HL-60 (cell line): Measurements from ENCODE around the gene SLC22A12.

Experiments
- DNase-seq, 2 experiments: peaks; one replicate each; pipeline ENCODE4 v3.0.0-alpha.2; 2010 to 2020; ENCODE audit warnings: low read depth in 1 of 2, low spot score in 1 of 2
- H3K27ac ChIP-seq: fragments of 250-450 bp; sonication (Bioruptor Pico); replicated peaks from 2 replicates; pipeline ENCODE4 v1.5.1; 2020; ENCODE audit warnings: mild to moderate bottlenecking, moderate library complexity
- H3K27me3 ChIP-seq: fragments of 250-450 bp; sonication (Bioruptor Pico); 2 replicates; pipeline ENCODE4 v1.5.1; 2021; ENCODE audit warnings: mild to moderate bottlenecking, moderate library complexity; ENCODE audit not compliant: insufficient read depth, poor library complexity, severe bottlenecking
- H3K4me3 ChIP-seq: replicated peaks from 2 replicates; pipeline ENCODE4 v1.5.1; 2011; ENCODE audit warnings: mild to moderate bottlenecking, control low read depth, low read length; ENCODE audit not compliant: insufficient read depth
- GABPA ChIP-seq: IDR thresholded peaks from 2 replicates; pipeline ENCODE4 v1.6.1; 2012; ENCODE audit warnings: low read depth
- POLR2AphosphoS5 ChIP-seq: IDR thresholded peaks from 2 replicates; pipeline ENCODE4 v1.6.1; 2012; ENCODE audit warnings: low read depth
- SPI1 ChIP-seq: IDR thresholded peaks from 2 replicates; pipeline ENCODE4 v1.6.1; 2012; ENCODE audit warnings: low read depth, mild to moderate bottlenecking, borderline replicate concordance
- TF ChIP-seq, protein P1 (sequence below): IDR thresholded peaks from 2 replicates; pipeline ENCODE4 v1.6.1; 2012; ENCODE audit warnings: low read depth; ENCODE audit not compliant: insufficient replicate concordance
- TF ChIP-seq, protein P2 (sequence below): IDR thresholded peaks from one replicate; pipeline ENCODE4 v1.5.1; 2011; ENCODE audit warnings: low read length, control low read depth, inconsistent platforms; ENCODE audit not compliant: insufficient read depth

Gene SLC22A12

DNA sequence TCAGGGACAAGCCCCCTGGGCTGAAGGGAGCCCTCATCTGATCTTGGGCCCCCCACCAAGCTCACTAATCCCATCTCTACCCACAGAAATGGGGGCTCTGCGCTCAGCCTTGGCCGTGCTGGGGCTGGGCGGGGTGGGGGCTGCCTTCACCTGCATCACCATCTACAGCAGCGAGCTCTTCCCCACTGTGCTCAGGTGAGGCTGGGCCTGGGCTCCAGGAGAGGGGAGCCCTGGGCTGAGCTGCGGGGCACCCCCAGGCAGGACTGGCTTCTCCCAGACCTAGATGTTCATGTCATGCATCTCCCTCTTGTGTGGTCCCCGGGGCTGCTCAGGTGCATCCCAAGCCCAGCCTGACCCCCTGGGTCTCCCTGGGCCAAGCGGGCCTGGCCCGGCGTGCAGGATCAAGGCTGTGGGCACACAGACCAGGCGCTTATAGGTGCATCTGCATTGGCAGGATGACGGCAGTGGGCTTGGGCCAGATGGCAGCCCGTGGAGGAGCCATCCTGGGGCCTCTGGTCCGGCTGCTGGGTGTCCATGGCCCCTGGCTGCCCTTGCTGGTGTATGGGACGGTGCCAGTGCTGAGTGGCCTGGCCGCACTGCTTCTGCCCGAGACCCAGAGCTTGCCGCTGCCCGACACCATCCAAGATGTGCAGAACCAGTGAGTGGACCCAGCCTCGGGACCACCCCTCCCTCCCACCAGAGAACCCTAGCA lies 9.4 kb downstream of the SLC22A12 start:
- H3K27ac ChIP-seq = no peak overlapping the region
- H3K27me3 ChIP-seq = no peaks in the 10 kb centered on the region
- no peak overlapping the region for H3K4me3 ChIP-seq
- TF ChIP-seq POLR2AphosphoS5 (no peak), GABPA (no peak), SPI1 (no peak)
- TF ChIP-seq, protein P1, sequence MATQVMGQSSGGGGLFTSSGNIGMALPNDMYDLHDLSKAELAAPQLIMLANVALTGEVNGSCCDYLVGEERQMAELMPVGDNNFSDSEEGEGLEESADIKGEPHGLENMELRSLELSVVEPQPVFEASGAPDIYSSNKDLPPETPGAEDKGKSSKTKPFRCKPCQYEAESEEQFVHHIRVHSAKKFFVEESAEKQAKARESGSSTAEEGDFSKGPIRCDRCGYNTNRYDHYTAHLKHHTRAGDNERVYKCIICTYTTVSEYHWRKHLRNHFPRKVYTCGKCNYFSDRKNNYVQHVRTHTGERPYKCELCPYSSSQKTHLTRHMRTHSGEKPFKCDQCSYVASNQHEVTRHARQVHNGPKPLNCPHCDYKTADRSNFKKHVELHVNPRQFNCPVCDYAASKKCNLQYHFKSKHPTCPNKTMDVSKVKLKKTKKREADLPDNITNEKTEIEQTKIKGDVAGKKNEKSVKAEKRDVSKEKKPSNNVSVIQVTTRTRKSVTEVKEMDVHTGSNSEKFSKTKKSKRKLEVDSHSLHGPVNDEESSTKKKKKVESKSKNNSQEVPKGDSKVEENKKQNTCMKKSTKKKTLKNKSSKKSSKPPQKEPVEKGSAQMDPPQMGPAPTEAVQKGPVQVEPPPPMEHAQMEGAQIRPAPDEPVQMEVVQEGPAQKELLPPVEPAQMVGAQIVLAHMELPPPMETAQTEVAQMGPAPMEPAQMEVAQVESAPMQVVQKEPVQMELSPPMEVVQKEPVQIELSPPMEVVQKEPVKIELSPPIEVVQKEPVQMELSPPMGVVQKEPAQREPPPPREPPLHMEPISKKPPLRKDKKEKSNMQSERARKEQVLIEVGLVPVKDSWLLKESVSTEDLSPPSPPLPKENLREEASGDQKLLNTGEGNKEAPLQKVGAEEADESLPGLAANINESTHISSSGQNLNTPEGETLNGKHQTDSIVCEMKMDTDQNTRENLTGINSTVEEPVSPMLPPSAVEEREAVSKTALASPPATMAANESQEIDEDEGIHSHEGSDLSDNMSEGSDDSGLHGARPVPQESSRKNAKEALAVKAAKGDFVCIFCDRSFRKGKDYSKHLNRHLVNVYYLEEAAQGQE = no peak
- TF ChIP-seq, protein P2, sequence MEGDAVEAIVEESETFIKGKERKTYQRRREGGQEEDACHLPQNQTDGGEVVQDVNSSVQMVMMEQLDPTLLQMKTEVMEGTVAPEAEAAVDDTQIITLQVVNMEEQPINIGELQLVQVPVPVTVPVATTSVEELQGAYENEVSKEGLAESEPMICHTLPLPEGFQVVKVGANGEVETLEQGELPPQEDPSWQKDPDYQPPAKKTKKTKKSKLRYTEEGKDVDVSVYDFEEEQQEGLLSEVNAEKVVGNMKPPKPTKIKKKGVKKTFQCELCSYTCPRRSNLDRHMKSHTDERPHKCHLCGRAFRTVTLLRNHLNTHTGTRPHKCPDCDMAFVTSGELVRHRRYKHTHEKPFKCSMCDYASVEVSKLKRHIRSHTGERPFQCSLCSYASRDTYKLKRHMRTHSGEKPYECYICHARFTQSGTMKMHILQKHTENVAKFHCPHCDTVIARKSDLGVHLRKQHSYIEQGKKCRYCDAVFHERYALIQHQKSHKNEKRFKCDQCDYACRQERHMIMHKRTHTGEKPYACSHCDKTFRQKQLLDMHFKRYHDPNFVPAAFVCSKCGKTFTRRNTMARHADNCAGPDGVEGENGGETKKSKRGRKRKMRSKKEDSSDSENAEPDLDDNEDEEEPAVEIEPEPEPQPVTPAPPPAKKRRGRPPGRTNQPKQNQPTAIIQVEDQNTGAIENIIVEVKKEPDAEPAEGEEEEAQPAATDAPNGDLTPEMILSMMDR = no peak
- no peak for DNase-seq

DNA sequence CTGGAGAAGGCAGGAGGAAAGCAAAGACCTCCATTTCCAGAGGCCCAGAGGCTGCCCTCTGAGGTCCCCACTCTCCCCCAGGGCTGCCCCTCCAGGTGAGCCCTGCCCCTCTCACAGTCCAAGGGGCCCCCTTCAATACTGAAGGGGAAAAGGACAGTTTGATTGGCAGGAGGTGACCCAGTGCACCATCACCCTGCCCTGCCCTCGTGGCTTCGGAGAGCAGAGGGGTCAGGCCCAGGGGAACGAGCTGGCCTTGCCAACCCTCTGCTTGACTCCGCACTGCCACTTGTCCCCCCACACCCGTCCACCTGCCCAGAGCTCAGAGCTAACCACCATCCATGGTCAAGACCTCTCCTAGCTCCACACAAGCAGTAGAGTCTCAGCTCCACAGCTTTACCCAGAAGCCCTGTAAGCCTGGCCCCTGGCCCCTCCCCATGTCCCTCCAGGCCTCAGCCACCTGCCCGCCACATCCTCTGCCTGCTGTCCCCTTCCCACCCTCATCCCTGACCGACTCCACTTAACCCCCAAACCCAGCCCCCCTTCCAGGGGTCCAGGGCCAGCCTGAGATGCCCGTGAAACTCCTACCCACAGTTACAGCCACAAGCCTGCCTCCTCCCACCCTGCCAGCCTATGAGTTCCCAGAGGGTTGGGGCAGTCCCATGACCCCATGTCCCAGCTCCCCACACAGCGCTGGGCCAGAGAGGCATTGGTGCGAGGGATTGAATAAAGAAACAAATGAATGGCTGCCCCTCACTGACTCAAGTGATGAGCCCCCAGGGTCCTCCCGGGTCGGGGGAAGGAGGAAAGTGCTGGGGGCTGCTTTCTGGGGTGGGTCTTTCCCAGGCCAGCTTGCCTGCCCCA lies 10.8 kb downstream of the SLC22A12 start:
- Histone ChIP-seq H3K27me3 (no peaks in the 10 kb centered on the region), H3K4me3 (no peak overlapping the region)

DNA sequence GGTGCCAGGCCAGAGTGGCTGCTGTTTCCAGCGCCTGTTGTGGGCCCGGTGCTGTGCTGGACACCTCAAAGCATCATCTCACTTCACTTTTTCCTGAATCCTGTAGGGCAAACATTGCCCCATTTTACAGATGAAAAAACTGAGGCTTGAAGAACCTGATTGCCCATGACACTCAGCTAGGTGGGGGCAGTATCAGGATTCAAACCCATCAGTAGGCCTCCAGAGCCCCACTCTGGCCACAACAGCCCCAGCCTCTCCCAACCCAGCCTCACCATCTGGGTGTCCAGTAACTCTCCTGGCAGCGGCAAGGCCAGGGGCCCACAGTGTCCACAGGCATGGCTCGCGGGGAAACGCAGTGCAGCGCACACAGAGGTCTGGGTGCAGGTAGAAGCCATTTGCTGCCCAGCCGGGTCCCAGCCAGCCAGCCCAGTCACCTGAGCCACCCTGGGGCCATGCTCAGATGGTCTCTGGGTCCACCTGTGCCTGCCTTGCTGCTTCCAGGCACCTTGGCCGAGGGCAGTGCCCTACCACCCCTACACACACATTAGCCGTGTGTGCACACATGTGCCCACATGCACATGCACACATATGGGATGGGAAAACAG lies 11.5 kb downstream of the SLC22A12 start:
- no peak for DNase-seq
- TF ChIP-seq, protein P2 = no peak
- no peak for TF ChIP-seq GABPA
- TF ChIP-seq SPI1 = no peak
- TF ChIP-seq POLR2AphosphoS5 = no peak
- TF ChIP-seq, protein P1 = no peak
- H3K27ac ChIP-seq = no peak overlapping the region
- H3K4me3 ChIP-seq = no peak overlapping the region
- no peaks in the 10 kb centered on the region for H3K27me3 ChIP-seq

More for the DNA sequence above, 10.8 kb downstream of the SLC22A12 start:
- no peak overlapping the region for H3K27ac ChIP-seq
- no peak for DNase-seq
- TF ChIP-seq, protein P2 = no peak
- TF ChIP-seq SPI1 = no peak
- no peak for TF ChIP-seq POLR2AphosphoS5
- no peak for TF ChIP-seq GABPA
- TF ChIP-seq, protein P1 = no peak
